ENCODE measurements around the gene DEFB123. TPM values are rescaled to one million over a fixed set of nuclear protein-coding genes. Genes with fewer than 3 reads are reported as not detected.

The DEFB123 gene
- total RNA-seq, 4 donors from 2014 or later = not detected

DNA sequence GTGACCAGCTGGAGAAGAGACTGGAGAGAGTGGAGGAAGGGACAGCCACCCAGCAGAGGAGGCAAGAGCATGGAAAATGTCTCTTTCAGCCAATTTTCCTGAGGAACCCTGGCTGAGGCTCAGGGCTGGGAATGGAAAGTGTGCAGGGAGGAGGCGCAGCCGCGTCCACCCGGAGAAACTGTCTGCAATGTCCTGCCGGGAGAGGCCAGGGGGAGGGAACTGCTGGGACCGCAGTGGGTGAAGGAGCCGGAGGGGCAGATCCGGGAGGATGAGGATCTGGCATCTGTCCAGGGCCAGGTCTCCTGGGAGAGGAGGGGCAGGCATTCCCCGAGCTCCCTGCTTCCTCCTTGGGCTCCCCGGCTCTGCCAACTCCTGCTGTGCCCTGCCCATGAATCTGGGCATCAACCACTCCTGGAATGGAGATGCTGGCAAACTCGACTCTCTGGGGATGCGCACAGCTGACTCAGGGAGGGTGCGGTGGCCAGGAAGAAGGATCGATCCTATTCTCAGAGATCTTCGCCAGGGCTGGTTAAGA is 56.4 kb downstream of the DEFB123 start:
- Histone ChIP-seq H3K4me3 (peak overlapping the region; percentile 0 to 27), H3K27ac (peak overlapping the region; percentile 4 to 76 (median 74)), H3K4me1 (peaks cover 0 to 25% (median 3%) of the 10 kb centered on the region in 3 donors), H3K36me3 (no peaks in the 10 kb centered on the region), H3K27me3 (no peaks in the 10 kb centered on the region), H3K9me3 (no peaks in the 10 kb centered on the region)
- 0 to 10% methylated on average over 2 to 4 of the region's 15 CpGs for WGBS, 2 donors (ENCODE audit: low coverage in 1 of 2)
- peak; percentile 81 for ATAC-seq
- TF ChIP-seq EP300 (IDR thresholded peaks at IDR 0.05) (no peak), POLR2AphosphoS5 (IDR thresholded peaks at IDR 0.05) (no peak)
- TF ChIP-seq, protein P1, sequence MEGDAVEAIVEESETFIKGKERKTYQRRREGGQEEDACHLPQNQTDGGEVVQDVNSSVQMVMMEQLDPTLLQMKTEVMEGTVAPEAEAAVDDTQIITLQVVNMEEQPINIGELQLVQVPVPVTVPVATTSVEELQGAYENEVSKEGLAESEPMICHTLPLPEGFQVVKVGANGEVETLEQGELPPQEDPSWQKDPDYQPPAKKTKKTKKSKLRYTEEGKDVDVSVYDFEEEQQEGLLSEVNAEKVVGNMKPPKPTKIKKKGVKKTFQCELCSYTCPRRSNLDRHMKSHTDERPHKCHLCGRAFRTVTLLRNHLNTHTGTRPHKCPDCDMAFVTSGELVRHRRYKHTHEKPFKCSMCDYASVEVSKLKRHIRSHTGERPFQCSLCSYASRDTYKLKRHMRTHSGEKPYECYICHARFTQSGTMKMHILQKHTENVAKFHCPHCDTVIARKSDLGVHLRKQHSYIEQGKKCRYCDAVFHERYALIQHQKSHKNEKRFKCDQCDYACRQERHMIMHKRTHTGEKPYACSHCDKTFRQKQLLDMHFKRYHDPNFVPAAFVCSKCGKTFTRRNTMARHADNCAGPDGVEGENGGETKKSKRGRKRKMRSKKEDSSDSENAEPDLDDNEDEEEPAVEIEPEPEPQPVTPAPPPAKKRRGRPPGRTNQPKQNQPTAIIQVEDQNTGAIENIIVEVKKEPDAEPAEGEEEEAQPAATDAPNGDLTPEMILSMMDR (IDR thresholded peaks at IDR 0.05) = peak in 1 of 4 experiments; percentile 20

DNA sequence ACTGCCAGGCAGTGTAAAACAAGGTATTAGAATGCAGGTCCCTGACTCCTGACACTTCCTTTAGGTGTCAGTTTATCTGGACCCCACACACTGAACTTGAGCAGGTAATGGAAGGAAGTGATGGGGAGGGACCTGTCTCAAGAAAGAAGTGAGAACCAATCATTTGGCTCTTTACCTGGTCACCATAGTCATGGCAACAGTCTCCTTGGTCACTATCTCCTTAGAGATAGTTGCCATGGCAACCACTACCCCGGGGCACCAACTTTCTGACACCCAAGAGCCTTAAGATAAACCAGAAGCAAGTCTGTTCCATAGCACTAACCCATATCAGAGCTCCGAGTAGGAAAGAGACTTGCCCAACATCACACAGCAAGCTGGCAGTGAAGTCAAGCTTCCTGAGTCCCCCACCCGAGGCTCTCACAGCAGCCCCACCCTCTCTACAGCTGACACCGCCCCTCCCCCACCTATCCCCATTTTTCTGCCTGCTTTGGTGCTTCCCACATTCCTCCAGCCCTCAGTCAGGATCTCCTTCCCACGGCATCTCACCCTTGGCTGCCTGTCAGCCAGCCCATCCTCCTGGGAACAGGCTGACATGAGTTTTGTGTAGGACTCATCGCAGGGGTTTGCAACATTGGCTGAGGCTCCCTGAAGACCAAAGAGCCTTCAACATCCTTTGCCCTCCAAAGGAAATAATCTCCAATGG is 57.6 kb downstream of the DEFB123 start:
- H3K27ac ChIP-seq = peak overlapping the region in 3 of 4 donors; percentile 73 to 76 (median 74)
- H3K27me3 ChIP-seq = no peaks in the 10 kb centered on the region
- peaks cover 0 to 28% (median 3%) of the 10 kb centered on the region in 3 donors for H3K4me1 ChIP-seq
- no peaks in the 10 kb centered on the region for H3K36me3 ChIP-seq
- 18 to 42% methylated on average over 3 of the region's 6 CpGs for WGBS, 2 donors (ENCODE audit: low coverage in 1 of 2)
- no peak for ATAC-seq
- H3K4me3 ChIP-seq = no peak overlapping the region
- TF ChIP-seq, protein P1 (IDR thresholded peaks at IDR 0.05) = no peak
- no peaks in the 10 kb centered on the region for H3K9me3 ChIP-seq

Other genes starting within 250 kb of the DEFB123 start
- gene DEFB115, start 183.0 kb upstream of the DEFB123 start, total RNA-seq = not detected
- not detected for gene DEFB116, start 132.0 kb upstream of the DEFB123 start, total RNA-seq
- not detected for gene DEFB118, start 72.0 kb upstream of the DEFB123 start, total RNA-seq
- gene DEFB119, start 50.0 kb upstream of the DEFB123 start, total RNA-seq = not detected
- not detected for gene DEFB121, start 34.4 kb upstream of the DEFB123 start, total RNA-seq
- 1 to 10 TPM in 1 of 4 donors, not detected in 3; 2.0 TPM for gene DEFB124, start 34.5 kb downstream of the DEFB123 start, total RNA-seq
- gene REM1, start 34.7 kb downstream of the DEFB123 start, total RNA-seq = 1 to 10 TPM; 3.2 to 7.1 (median 5.4) TPM
- 10 to 100 TPM; 39.1 to 55.9 (median 44.8) TPM for gene HM13, start 73.8 kb downstream of the DEFB123 start, total RNA-seq
- 100 to 1,000 TPM; 221 to 714 (median 372) TPM for gene ID1, start 164.7 kb downstream of the DEFB123 start, total RNA-seq
- 10 to 100 TPM in 2 of 4 donors, 1 to 10 TPM in 1, not detected in 1; 4.6 to 40.9 (median 12.1) TPM for gene COX4I2, start 197.3 kb downstream of the DEFB123 start, total RNA-seq

Data from gastroesophageal sphincter (tissue), 4 donors.